ENCODE data around the gene SPI1. TPM values are rescaled to one million over a fixed set of nuclear protein-coding genes. Genes with fewer than 3 reads are reported as not detected.

The SPI1 gene
- total RNA-seq: 19.0 TPM

GRCh38 chr11:47378010-47378835, at the start of gene SPI1:
Gene SPI1, minus strand, starts transcription at chr11:47378547. Its CDS starts 194 bp downstream, at chr11:47378353.

GRCh38 chr11:47426062-47426956, 48.0 kb upstream of the SPI1 start, which contains the start of gene PSMC3:
Gene PSMC3, minus strand, starts transcription at chr11:47426439. Its CDS starts 160 bp downstream, at chr11:47426279.

DNA sequence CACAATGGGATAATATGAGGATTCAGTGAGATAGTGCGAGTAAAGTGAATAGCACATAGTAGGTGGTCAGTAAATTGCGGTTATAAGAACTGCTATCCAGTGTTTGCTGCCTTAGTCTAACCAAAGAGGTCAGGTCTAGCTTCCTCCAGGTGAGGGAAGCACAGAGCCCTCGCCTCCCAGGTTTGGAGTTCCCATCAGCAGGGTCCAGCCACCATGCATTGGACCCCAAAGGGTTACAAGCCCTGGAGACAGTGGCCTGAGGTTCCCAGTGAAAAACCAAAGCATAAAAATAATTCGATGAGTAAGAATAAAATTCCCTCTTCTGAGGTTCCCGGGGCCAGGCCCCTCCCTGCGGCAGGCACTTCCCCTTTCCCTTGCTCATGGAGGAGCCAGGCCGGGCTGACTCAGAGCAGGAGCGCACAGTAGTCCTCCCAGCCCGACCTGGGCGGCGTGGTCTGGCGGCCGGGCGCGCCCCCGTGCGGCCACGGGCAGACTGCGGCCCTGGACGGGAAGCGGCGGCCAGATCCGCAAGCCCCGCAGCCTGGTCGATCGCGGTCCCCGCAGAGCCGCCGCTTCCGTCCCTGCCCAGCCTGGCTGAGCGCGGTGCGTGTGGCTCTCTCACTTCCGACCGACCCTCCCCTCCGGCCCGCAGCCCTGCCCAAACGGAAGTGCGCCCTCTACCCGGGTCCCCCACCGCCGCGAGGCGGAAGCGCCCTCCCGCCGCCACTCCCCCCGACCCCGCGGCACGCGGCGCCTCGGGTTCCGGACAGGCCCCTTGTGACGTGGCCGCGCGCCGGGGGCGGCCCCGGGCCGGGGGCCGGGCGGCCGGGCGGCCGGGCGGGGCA, 29.6 kb upstream of the SPI1 start, which contains the start of gene SLC39A13:
TSS of gene SLC39A13 (plus strand) at position 845 of the 845 bp plus-strand sequence. CDS start 1,505 bp downstream, outside the sequence.

GRCh38 chr11:47352556-47352955, 25.8 kb downstream of the SPI1 start, which contains the start of gene MYBPC3:
Gene MYBPC3, minus strand, starts transcription at chr11:47352702. Its CDS starts 55 bp downstream, at chr11:47352647.

Small RNA genes within 50 kb of the gene (small RNA-seq; reads per million reads assigned to genes)
- gene MIR4487 (ENCODE audit: low replicate concordance): not detected

Other genes with a start within 250 kb of the SPI1 start
- gene ARFGAP2, start 201.7 kb downstream of the SPI1 start, total RNA-seq: 122 TPM
- gene PACSIN3, start 192.1 kb downstream of the SPI1 start, total RNA-seq: 52.4 TPM
- gene DDB2, start 163.6 kb downstream of the SPI1 start, total RNA-seq: 16.5 TPM
- 68.8 TPM for gene ACP2, start 129.7 kb downstream of the SPI1 start, total RNA-seq
- 37.8 TPM for gene NR1H3, start 120.6 kb downstream of the SPI1 start, total RNA-seq
- 41.4 TPM for gene MADD, start 108.4 kb downstream of the SPI1 start, total RNA-seq
- 0.23 TPM for gene MYBPC3, start 25.8 kb downstream of the SPI1 start, total RNA-seq
- 60.7 TPM for gene SLC39A13, start 30.0 kb upstream of the SPI1 start, total RNA-seq
- gene PSMC3, start 47.9 kb upstream of the SPI1 start, total RNA-seq: 56.9 TPM
- 12.8 TPM for gene RAPSN, start 70.6 kb upstream of the SPI1 start, total RNA-seq
- gene CELF1, start 174.6 kb upstream of the SPI1 start, total RNA-seq: 140 TPM
- 53.8 TPM for gene PTPMT1, start 187.1 kb upstream of the SPI1 start, total RNA-seq
- gene KBTBD4, start 200.4 kb upstream of the SPI1 start, total RNA-seq: 22.0 TPM
- 52.8 TPM for gene NDUFS3, start 200.5 kb upstream of the SPI1 start, total RNA-seq
- 0.70 TPM for gene FAM180B, start 208.1 kb upstream of the SPI1 start, total RNA-seq
- gene C1QTNF4, start 215.9 kb upstream of the SPI1 start, total RNA-seq: 9.6 TPM

Data from metanephros (tissue), 2 donors.